Stimulated activated CD4-positive, alpha-beta T cell treated with anti-CD3 and anti-CD28 coated beads, Interleukin-1b, Interleukin-23, amount 100 ng/mL, for 4 hours (primary cell): Measurements from ENCODE around the gene DSCAML1.

Experiments
- DNase-seq, 2 donors: peaks; one replicate each; pipeline ENCODE4 v3.0.0-alpha.2; 2020; ENCODE audit warnings: low read depth in 2 of 2

DSCAML1 gene

DNA sequence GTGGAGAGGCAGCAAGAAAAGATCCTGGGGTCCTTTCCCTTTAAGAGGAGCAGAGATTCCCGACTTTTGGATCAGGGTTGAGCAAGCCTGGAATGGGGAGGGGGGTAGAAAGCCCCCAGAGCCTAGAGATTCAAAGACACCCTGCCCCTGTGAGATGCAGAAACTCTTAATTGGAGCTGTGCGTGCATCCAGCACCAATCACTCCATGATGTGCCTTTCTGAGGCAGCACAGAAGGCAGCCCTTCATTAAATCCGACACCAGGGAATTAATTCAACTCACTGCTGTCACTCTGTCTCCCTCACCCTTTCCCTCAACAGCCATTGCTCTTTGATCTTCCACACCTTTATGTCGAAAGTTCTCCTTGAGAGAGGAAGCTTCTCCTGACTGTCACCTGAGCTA, 43.0 kb downstream of the DSCAML1 start:
- no peak for DNase-seq

DNA sequence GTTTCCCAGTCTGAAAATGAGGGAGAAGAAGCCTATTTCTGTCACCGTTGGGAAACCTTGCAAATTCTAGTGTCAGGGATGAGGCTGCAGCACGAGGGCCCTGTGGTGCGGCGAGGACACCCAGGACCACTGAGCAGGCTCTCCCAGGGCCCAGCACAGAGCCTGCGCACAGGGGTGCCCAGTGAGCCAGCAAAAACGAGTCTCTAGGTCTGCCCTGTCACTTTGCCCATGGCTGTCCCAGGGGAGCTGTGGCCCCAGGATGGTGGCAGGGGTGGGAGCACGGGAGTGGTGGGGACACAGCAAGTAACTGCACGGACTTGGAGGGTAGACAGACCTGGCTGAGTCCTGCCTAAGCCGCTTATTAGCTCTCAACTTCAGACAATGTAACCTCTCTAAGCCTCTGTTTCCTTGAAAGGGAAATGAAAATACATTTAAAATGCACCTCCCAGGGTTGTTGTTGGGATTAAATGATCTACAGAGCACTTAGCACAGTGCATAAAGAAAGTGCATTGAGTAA, 44.2 kb downstream of the DSCAML1 start:
- DNase-seq: no peak

DNA sequence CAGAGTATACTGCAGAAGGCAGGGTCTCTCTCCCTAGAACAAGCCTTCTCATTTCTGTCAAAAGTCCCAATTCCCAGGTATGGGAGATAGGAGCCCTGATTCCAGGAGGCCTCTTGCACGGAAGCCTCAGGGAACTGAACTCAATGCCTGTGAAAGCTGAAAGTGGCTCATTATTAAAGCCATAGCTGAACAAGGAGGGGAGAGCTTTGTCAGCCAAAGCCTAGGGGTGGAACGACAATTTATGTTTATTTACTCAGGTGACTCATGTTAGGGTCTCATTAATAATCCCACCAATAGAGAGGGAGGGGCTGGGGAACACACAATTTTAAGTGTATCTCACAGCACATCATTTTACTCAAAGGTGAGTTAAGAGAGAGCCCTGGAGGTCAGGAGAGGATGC, 44.9 kb downstream of the DSCAML1 start:
- no peak for DNase-seq

DNA sequence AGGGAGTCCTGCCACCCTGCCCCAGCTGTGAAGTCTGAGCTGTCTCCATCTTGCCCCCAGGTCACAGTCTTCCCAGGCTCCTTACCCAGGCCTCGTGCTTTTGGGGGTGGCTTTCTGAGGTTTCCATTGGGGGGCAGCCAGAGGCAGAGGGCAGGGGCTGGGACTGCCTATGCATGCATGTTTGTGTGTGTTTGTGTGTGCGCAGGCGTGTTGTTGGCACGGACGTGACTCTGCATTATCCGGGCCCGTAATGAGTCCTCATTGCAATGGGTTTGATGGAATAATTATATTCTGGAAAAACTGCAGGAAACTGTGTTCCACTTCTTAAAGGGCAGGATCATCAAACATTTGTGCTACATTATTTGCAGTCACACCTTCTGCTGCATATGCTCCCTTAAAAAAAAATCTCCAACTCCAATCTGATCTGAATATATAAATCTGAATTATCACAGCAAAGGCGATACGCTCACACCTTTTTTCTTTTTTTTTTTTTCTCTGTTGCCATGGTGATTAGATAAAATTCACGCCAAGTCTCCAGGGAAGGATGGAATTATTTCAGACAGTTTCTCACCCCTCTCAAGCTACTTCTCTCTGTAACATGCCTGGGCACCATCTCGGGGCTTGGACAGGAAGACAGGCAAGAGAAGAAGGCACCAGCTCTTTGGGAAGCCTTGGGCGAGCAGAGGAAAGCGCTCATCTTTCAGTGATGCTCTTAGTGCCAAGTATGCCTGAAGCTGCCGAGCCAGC, 45.9 kb downstream of the DSCAML1 start:
- DNase-seq: no peak

DNA sequence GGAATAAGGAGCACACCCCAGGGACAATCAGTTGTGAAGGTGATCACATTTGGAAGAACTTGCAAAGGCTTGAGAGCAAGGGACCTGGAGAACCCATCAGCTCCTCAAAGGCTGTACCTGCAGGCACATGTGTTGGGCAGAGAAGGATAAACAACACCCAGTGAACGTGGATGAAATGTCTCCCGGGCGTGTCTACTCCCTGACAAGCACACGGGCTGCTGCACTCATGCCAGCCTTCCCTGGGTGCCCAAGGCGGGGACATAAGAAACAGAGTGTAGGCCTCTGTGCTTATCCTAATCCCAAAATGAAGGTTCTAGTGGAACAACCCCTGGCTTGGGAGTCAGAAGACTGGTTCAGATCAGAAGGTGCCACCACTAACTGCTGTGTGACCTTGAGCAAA, 46.7 kb downstream of the DSCAML1 start:
- no peak for DNase-seq

DNA sequence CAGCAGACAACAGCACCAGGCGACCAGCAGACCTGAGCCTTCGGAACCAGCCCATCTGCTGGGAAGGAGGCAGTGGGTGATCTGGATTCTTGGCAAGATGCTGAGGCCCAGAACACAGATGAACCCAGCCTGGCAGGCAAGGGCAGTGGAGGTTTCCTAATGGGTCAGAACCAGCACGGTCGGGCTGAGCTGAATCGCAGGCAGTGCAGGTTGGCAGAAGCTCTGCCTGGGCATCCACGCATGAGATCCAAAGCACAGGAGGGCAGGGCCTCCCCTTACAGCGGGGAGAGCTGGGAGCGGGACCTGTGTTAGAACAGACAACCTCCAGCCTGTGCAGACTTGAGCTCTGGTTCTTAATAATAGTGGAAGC, 47.5 kb downstream of the DSCAML1 start:
- DNase-seq: no peak

DNA sequence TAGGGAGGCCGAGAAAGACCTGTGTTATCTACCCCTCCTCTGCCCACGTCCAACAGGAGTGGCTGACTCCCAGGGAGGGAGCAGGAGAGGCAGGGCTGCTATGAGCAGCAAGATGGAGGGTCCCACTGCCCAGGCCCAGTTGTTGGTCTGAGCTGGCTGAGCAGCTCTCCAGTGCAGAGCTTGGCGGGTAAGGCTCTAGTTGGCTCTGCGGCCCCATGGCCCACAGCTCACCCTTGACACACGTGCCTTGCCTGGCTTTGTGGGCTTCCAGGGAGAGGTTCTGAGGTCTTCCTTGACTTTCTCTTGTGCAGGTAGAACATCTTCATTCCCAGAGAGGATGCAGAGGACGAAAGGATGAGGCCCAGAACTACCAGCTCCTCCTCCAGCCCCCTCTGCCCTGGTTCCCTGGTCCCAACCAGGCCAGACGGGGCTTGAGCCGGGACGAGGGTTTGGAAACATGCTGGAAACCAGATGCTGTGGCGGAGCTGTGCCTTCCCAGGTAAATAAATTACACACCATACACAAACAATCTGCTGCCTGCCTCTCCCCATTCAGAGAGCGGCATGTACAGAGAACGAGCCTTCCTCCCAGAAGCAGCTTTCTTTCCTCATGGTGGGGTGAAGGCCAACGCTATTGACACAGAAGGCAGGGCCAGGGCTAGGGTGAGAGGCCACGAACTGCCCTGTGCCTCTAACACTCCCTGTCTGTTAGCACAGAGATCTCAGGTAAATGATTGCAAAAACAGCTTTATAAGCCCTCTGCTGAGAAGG, 48.1 kb downstream of the DSCAML1 start:
- no peak for DNase-seq

DNA sequence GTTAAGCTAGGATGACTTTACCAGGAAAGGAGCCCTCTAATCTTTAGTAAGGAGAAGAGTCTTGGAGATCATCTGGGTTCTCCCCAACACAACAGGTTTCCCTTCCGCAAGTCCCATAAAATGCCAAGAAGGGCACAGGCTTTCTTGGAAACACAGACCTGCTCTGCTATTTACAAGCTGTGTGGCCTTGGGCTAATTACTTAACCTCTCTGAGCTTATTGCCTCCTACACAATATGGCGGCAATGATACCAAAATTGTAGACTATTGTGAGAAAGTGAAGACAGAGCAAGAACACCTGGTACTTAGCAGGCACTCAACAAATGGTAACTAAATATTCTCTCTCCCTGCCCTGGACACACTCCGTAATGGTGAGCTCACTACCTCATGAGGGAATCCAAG, 49.1 kb downstream of the DSCAML1 start:
- DNase-seq: no peak

DNA sequence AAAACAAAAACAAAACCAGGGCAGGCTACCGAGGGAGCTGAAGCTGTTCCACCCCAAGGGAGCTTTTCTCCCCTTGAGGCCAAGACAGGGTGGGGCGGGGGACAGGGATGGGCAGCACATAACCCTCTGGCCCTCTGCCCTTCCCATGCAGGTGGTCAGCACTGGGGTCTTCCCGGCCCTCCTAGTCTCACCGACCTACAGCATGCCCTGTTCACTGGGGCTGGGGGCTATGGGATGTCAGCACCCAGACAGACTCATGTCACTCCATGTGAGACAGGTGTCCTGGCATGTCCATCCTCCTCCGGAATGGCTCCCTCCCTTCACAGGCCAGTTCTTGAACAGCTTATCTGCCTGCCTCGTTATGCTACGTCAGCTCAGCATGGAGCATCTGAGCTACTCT, 51.7 kb downstream of the DSCAML1 start:
- DNase-seq: no peak

DNA sequence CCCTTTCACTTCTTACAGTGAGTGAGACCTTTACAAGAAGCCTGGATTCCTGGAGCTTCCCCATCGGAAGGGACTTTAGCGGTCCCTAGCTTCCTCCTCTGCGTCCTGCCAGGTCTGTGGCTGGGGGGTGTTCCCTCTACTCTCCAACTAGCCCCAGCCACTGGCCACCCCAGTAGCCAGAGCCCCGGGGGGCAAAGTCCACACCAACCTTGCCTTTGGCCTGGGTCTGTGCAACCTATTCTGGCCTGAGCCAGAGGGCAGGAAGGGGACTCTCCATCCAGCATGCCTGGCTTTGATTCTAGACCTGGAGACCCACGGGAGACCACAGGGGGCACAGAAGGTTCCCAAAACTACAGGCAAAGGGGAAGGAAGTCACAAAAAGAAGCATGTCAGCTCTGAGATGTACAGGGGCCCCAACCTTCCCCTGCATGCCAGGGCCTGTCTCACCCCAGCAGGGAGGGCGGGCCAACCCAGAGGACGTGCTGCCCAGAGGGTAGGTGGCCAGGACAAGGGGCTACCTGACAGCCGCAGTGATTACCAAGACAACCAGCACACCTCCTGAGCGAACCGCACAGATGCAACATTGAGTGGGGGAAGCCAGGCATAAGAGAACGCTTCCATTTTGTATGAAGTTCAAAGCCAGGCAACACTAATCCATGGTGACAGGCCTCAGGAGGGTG, 52.4 kb downstream of the DSCAML1 start:
- no peak for DNase-seq

DNA sequence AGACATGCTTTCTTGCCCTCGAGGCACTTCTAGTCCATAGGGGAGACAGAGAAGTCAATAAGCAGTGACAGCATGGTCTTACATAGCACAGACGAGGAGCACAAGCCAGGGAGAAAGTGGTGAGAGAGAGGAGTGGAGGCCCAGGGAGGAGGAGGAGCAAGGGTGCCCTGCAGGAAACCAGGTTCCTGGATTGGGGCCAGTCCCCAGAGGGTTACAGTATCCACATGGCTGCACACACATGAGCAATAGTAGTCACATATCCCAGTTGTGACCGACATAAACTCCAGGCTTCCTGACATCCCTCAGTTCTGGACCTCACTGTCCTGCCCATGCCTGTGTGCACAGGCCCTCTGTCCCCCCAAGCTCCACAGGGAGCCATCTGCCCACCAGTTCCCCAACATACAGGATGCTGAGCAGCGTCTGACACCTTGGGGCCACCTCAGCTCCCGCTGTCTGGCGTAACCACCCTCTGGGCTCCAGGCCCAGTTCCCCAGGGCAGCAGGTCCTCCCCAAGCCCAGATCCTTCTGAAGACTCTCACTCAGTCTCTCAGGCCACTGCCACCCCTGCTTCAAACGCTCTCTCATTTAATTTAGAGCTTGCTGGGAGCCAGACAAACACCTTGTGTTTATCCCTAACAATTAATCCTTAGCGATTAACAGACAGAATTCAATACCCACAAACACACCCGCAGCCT, 53.7 kb downstream of the DSCAML1 start:
- DNase-seq: no peak

DNA sequence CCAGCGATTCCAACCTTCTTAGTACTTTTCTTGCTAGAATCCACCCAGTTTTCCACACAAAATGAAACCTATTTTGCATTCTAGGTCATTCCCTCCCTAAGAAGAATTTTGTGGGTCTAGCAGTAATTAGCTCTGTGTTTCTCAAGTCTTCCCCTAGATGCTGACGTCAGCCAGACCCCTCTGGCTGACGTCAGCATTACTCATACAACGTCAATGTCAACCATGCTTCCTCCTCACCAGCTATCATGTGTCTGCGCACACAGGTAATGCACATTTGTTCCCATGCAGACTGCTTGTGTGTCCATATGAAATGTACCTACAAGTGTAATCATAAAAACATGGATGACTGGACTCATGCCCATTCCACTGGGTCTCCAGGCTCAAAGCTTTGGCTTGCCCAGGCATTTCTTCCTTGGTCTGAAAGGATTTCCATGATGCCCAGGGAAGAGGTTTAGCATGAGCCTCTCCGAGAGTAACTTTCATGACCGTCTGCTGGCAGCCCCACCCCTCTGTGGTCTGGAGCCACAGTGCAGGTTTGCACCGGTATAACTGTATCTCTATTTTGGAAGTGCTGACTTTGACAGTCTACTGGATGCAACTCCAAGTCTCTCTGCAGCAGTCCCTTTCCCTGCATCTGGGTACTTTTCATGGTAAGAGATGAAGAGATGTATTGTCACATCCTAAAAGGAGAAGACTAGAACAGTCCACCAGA, 58.6 kb downstream of the DSCAML1 start:
- DNase-seq: no peak

DNA sequence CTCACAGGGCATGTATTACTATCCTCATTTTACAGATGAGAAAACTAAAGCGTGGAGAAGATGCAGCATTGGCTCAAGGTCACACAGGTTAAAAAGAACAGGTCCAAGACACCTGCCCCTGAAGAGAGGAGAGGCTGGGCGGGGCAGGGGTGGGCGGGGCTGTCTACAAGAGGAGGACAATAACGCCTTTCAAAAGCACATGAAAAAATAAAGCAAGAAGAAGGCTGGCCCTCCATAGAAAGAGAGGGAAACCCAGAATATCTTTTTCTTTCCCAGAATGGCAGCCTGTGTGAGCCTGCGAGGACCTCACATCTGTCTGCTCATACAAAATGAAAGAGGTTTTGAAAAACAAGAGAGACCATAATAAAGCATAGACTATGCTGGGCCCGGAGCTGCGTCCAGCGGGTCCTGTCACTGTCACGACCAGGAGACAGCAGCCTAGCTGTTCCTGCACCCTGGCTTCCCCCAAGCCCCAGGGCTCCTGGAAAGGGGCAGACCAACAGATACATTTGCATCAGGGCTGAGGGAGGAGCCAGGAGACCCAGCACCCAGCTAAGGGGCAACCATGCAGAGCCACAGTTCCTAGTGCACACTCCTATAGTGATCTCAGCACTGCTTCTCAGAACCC, 61.6 kb downstream of the DSCAML1 start:
- DNase-seq: no peak

DNA sequence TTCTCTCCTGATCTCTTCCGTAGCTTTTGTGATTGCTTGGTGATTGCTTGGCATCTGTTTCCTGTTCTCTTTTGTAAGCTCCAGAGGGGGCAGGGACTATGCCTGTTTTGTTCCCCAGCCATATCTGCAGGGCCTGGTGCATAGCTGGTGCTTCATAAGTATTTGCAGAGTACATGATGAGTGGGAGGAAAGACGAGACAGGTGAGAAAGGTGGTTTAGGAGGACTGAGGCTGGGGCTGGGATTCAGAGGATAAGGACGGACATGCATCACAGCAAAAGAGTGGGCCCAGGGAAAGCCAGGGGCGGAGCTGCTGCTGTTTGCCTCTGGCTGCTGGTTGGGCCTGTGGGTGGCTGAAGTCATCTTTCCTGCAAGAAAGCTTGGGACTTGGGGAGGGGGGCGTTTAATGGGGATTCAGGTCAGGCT, 62.4 kb downstream of the DSCAML1 start:
- no peak for DNase-seq

DNA sequence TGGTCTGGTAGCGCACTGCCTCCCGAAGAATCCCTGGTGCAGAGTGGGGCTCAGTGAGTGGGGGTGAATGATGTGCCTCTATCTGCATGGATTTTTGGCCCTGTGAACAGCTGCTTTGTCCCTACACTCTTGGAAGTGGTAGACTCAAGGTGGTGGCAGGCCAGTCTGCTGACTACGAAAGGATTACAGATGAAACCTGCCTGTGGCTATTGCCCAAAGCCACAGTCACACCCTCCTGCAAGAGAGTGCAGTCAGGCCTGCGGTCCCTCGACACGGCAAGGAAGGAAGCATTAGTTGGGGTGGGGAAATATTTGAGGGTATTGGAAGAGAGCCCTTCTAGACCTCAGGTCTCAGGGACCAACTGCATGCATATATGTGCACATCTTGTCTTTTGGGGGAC, 63.7 kb downstream of the DSCAML1 start:
- no peak for DNase-seq

DNA sequence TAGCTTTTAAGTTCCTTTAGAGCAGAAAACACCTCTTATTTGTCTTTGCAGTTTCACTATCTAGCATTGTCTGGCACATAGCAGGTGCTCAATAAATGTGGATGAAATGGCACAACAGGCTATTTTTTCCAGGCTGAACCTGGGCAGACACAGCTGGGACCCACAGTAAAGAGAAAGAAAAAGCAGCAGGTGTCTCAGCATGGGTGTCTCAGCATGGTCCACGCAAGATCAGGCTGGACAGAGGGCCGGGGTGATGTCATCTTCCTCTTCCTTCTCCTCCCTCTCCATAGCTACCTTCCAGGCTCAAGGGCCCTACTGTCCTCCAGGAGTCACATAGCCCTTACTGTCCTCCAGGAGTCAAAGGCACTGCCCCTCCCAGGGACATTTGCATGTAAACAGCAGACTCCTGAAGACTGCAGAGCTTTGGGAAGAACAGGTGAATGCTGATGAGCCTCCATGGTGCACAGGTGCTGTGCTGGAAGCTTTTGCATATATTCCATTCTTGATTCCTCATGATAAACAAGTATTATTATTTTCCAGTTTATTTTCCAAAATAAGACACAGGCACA, 65.2 kb downstream of the DSCAML1 start:
- DNase-seq: no peak

DNA sequence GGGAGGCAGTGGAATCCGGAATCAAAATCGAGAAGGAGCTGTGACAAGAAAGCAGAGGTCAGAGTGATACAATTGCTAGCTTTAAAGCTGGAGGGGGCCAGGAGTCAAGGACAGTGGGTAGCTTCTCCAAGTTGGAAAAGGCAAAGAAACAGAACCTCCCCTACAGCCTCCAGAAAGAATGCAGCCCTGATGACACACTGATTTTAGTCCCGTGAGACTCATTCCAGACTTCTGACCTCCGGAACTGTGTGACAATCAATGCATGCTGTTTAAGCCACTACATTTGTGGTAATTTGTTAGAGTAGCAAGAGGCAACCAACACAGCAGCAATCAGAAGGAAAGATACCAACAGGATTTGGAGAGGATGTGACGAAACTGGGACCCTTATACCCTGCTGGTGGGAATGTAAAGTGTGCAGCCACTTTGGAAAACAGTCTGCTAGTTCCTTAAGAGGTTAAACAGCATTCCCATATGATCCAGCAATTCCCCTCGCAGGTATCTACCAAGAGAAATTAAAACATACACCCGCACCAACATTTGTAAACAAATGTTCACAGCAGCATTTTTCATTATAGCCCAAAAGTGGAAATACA, 66.7 kb downstream of the DSCAML1 start:
- no peak for DNase-seq

DNA sequence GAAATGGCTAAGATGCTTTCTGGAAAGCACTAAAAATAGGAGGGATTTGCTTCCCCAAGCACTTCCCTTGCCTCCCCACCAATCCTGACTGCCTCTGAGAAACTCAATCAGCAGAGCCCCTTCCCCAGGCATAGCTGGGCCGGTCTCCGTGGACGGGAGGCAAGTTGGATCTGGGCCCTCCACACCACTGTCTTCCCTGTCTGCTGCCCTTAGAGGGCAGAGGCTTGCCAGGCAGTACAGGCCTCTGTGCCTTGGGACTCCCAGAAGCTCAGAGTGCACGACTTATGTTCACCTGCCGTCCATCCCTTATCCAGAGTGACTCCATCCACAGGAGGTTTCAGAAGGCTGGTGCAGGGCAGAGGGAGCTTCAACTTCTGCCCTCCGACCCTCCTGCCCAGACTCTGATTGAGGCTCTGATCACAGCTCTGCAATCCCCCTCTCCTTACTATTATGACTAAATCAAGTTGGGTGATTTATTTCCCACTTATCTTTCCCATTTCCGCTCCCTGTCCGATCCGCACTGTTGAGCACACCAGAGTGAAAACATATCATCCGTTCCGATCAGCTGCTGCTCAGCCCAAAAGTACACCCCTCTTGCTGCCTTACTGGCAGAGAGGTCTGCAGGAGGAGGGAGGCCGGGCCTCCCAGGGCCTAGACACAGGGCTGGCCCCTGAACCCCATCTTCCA, 71.8 kb downstream of the DSCAML1 start:
- no peak for DNase-seq

DNA sequence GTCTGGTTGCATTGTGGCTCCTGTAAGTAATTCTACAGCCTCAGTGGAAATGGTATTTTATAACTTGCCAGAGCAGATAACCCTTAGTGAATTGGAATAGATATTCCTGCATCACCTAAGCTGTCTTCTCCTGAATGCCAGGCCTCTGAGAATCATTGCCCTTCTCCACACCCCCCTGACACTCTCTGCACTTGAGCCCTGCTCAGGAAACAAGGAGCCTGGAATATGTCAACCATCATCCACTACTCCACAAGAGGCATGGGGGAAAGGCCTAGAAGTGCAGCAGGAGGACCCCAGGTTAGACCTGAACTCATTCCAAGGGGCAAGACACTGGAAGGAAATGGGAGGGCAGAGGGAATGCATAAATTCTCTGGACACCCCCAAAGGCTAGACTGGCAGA, 72.4 kb downstream of the DSCAML1 start:
- no peak for DNase-seq

DNA sequence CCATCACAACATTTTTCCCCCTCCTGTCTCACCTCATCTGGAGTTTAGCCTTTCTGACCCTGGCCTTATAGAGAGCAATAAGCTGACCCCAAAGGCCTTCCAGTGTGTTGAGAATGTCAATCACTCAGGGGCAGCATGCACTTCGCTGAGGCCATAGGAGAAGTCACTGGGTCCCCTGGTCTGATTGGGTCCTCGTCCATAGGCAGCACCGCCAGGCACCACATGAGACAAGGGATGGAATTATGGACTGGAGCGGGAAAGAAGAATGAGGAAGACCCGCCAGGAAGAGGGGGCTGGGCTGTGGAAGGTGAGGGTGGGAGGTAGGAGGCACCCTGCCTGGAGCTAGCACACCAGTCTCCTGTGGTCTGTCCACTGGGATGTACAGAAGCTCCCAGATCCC, 72.9 kb downstream of the DSCAML1 start:
- DNase-seq: no peak
